ENCODE measurements around the gene CSNK1A1L. TPM values are rescaled to one million over a fixed set of nuclear protein-coding genes. Genes with fewer than 3 reads are reported as not detected.

The CSNK1A1L gene
- total and polyA plus RNA-seq, 2 of the 8 experiments (the other 6 are each of a cell fraction or from before 2014, with no cell fraction given), result not detected

DNA sequence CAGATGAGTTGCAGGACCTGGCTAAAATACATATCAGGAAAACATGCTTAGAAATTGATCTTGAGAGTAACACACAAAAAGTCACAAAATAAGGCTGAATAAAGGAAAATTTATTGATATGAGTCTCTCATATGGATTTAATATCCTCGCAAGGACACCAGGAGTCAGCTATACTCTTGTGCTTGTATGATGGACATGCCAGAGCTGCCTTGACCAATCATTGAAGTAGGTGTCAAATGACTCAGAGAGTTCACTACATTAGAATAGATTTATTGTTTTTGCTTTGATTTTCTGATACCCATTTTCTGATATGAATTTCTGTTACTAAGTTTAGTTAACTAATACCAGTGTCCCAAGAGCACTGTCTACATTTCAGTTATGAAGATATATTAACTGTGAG lies 37.4 kb upstream of the CSNK1A1L start:
- H4K91ac ChIP-seq (replicated peaks; ENCODE audit: insufficient read length, low read length), result no peak overlapping the region
- ChIA-PET POLR2A (ENCODE audit: partially characterized antibody) (no interaction called here), CTCF (ENCODE audit: partially characterized antibody) (no interaction called here)
- no peak overlapping the region for H2BK15ac ChIP-seq (ENCODE audit: low read length)
- H2AFZ ChIP-seq (ENCODE audit: low read length), result no peak overlapping the region
- H3K4me1 ChIP-seq (replicated peaks in 1 of 4; ENCODE audit: control insufficient read depth in 3 of 4, insufficient read depth in 4 of 4, low read length in 3 of 4), result no peaks in the 10 kb centered on the region
- no peaks in the 10 kb centered on the region for H3K23me2 ChIP-seq (ENCODE audit: low read depth, low read length)
- no peaks in the 10 kb centered on the region for H3K36me3 ChIP-seq (ENCODE audit: control insufficient read depth in 2 of 4, insufficient read depth in 4 of 4, low read length in 3 of 4)
- H3K56ac ChIP-seq (replicated peaks; ENCODE audit: insufficient read length, low read depth, low read length), result no peak overlapping the region
- 96% methylated on average over 1 of the region's 1 CpG; no CpG with 5 or more reads in 1 of the 2 experiments for WGBS, 2 experiments (ENCODE audit: extremely low coverage in 1 of 2, insufficient coverage in 1 of 2, insufficient read length in 1 of 2, insufficient replicate concordance in 2 of 2, low coverage in 1 of 2, low lambda C conversion rate in 2 of 2, missing lambda C conversion rate in 1 of 2)
- H4K8ac ChIP-seq (ENCODE audit: extremely low read depth, insufficient read depth, low read length), result no peak overlapping the region
- no peaks in the 10 kb centered on the region for H3K9me3 ChIP-seq (ENCODE audit: insufficient read depth in 2 of 2, low read depth in 1 of 2, low read length in 1 of 2)
- DNase-seq (ENCODE audit: low read depth in 1 of 2, low spot score in 2 of 2), result no peak
- H3K4me2 ChIP-seq (ENCODE audit: insufficient read depth in 1 of 2, low read depth in 2 of 2, low read length in 2 of 2), result no peak overlapping the region
- no peak overlapping the region for H4K5ac ChIP-seq (ENCODE audit: insufficient read length, low read depth, low read length)
- H3K27me3 ChIP-seq (replicated peaks in 1 of 4; ENCODE audit: control insufficient read depth in 3 of 4, extremely low read depth in 1 of 4, insufficient read depth in 3 of 4, low read length in 3 of 4), result no peaks in the 10 kb centered on the region
- no peak overlapping the region for H2AK5ac ChIP-seq (ENCODE audit: low read depth, low read length)
- no peak overlapping the region for H2BK12ac ChIP-seq (ENCODE audit: low read depth, low read length)
- H3K14ac ChIP-seq (ENCODE audit: insufficient read length), result no peak overlapping the region
- H2BK5ac ChIP-seq (ENCODE audit: low read depth, low read length), result no peak overlapping the region
- no peak overlapping the region for H3K4me3 ChIP-seq (ENCODE audit: extremely low read depth in 1 of 4, insufficient read depth in 2 of 4, low read depth in 3 of 4, low read length in 4 of 4)
- no peak for TF ChIP-seq TAF1 (IDR thresholded peaks at IDR 0.05; ENCODE audit: low read depth, low read length)
- no peak for TF ChIP-seq BCL11A (IDR thresholded peaks at IDR 0.05; ENCODE audit: low read depth in 2 of 2, low read length in 2 of 2)
- no peak for TF ChIP-seq RBBP5 (IDR thresholded peaks at IDR 0.05; ENCODE audit: borderline replicate concordance, low read depth, low read length)
- TF ChIP-seq JUN (IDR thresholded peaks at IDR 0.05; ENCODE audit: low read depth, low read length), result no peak
- H4K20me1 ChIP-seq (replicated peaks in 1 of 2; ENCODE audit: control insufficient read depth in 1 of 2, insufficient read depth in 2 of 2, low read length in 2 of 2), result no peaks in the 10 kb centered on the region
- H3K79me1 ChIP-seq (ENCODE audit: low read depth, low read length), result no peaks in the 10 kb centered on the region
- no peak for FAIRE-seq
- H3K23ac ChIP-seq (ENCODE audit: insufficient read length), result no peak overlapping the region
- no peak overlapping the region for H2BK120ac ChIP-seq (replicated peaks; ENCODE audit: low read depth, low read length)
- no peaks in the 10 kb centered on the region for H3K79me2 ChIP-seq (ENCODE audit: control insufficient read depth in 1 of 2, insufficient read depth in 2 of 2, low read length in 2 of 2)
- no peak overlapping the region for H3K27ac ChIP-seq (ENCODE audit: low read depth, low read length)
- no peak overlapping the region for H3K4ac ChIP-seq (replicated peaks; ENCODE audit: insufficient read length, low read depth, low read length)
- no peak overlapping the region for H2BK20ac ChIP-seq (ENCODE audit: low read length)
- H3K9ac ChIP-seq (replicated peaks in 1 of 4; ENCODE audit: extremely low read depth in 1 of 4, low read depth in 3 of 4, low read length in 3 of 4), result no peak overlapping the region
- no peak overlapping the region for H3K18ac ChIP-seq (ENCODE audit: extremely low read depth, low read length)

Measured in H1 (cell line).